GM21529 (cell line): ENCODE data around the gene GRK5.

Experiments
- ATAC-seq: cut with Tn5 transposase; IDR thresholded peaks from one replicate; pipeline ENCODE4 v1.9.1; 2021; ENCODE audit not compliant: unreplicated experiment

The GRK5 gene

GRCh38 chr10:119374236-119374635 is 166.9 kb downstream of the GRK5 start:
- ATAC-seq = no peak

GRCh38 chr10:119375574-119376272 is 168.4 kb downstream of the GRK5 start:
- ATAC-seq = no peak

GRCh38 chr10:119377451-119377957 is 170.1 kb downstream of the GRK5 start:
- ATAC-seq = no peak

GRCh38 chr10:119377958-119378736 is 170.8 kb downstream of the GRK5 start:
- ATAC-seq = no peak

- ATAC-seq = no peak
Observed at GRCh38 chr10:119378737-119379067, 171.3 kb downstream of the GRK5 start.

- ATAC-seq = no peak
Observed at GRCh38 chr10:119379466-119380071, 172.2 kb downstream of the GRK5 start.

- ATAC-seq = no peak
Observed at GRCh38 chr10:119383174-119383856, 175.9 kb downstream of the GRK5 start.

GRCh38 chr10:119384127-119384526 is 176.8 kb downstream of the GRK5 start:
- ATAC-seq = no peak

GRCh38 chr10:119386666-119387065 is 179.3 kb downstream of the GRK5 start:
- ATAC-seq = no peak

- ATAC-seq = no peak
Observed at GRCh38 chr10:119388849-119389345, 181.5 kb downstream of the GRK5 start.

- ATAC-seq = no peak
Observed at GRCh38 chr10:119391440-119392251, 184.3 kb downstream of the GRK5 start.

GRCh38 chr10:119393019-119393418 is 185.6 kb downstream of the GRK5 start:
- no peak for ATAC-seq

- ATAC-seq = no peak
Observed at GRCh38 chr10:119393421-119393820, 186.1 kb downstream of the GRK5 start.

GRCh38 chr10:119393845-119394244 is 186.5 kb downstream of the GRK5 start:
- no peak for ATAC-seq

GRCh38 chr10:119394657-119395279 is 187.4 kb downstream of the GRK5 start:
- no peak for ATAC-seq

GRCh38 chr10:119395280-119396007 is 188.1 kb downstream of the GRK5 start:
- ATAC-seq = no peak

GRCh38 chr10:119396008-119396708 is 188.8 kb downstream of the GRK5 start:
- no peak for ATAC-seq

GRCh38 chr10:119396709-119397071 is 189.3 kb downstream of the GRK5 start:
- ATAC-seq = no peak

GRCh38 chr10:119397416-119397815 is 190.0 kb downstream of the GRK5 start:
- ATAC-seq = no peak
